CD14-positive monocyte (primary cell): ENCODE data around the gene DPYD. TPM values are rescaled to one million over a fixed set of nuclear protein-coding genes. Genes with fewer than 3 reads are reported as not detected.

Experiments used
- DNase-seq, 3 donors: peaks; one replicate each; pipeline ENCODE4 v3.0.0-alpha.2; 2011 to 2022
- H2AFZ ChIP-seq: 2 replicates; pipeline ENCODE4 v1.6.0; 2012; ENCODE audit warnings: mild to moderate bottlenecking, low read depth, low read length, inconsistent platforms; ENCODE audit not compliant: insufficient read depth, poor library complexity, severe bottlenecking
- H3K27ac ChIP-seq, 2 donors: 1 replicate in 1 of 2; 2 replicates in 1 of 2; pipeline ENCODE4 v1.5.1; 2012 to 2013; ENCODE audit warnings: low read length in 2 of 2, control low read depth in 1 of 2, inconsistent platforms in 1 of 2, low read depth in 1 of 2, mild to moderate bottlenecking in 1 of 2
- H3K27me3 ChIP-seq, 2 donors: one replicate each; pipeline versions ENCODE4 v1.6.0 to v1.6.1; 2011 to 2013; ENCODE audit warnings: low read length in 2 of 2; ENCODE audit not compliant: control insufficient read depth in 2 of 2, insufficient read depth in 2 of 2
- H3K36me3 ChIP-seq, 2 donors: replicated peaks in 1 of 2; 1 replicate in 1 of 2; 2 replicates in 1 of 2; pipeline versions ENCODE4 v1.5.1 to v1.6.1; 2012 to 2013; ENCODE audit warnings: low read length in 2 of 2, control low read depth in 1 of 2, inconsistent platforms in 1 of 2, mild to moderate bottlenecking in 1 of 2; ENCODE audit not compliant: insufficient read depth in 2 of 2, control insufficient read depth in 1 of 2
- H3K4me1 ChIP-seq, 2 donors: 1 replicate in 1 of 2; 2 replicates in 1 of 2; pipeline versions ENCODE4 v1.5.1 to v1.6.1; 2012 to 2013; ENCODE audit warnings: low read length in 2 of 2, control low read depth in 1 of 2, inconsistent platforms in 1 of 2, mild to moderate bottlenecking in 1 of 2, moderate library complexity in 1 of 2; ENCODE audit not compliant: insufficient read depth in 2 of 2, control insufficient read depth in 1 of 2
- H3K4me2 ChIP-seq: replicated peaks from 2 replicates; pipeline ENCODE3; 2012; ENCODE audit warnings: low read length, moderate library complexity, mild to moderate bottlenecking; ENCODE audit not compliant: poor library complexity, severe bottlenecking; ENCODE audit errors: extremely low read depth
- H3K4me3 ChIP-seq, 3 experiments: fragments of 200-600 bp in 1 of 3; sonication (generic) in 1 of 3; replicated peaks in 1 of 3; 1 replicate in 2 of 3; 2 replicates in 1 of 3; pipeline ENCODE4 v1.5.1; 2011 to 2013; ENCODE audit warnings: low read length in 3 of 3, mild to moderate bottlenecking in 3 of 3, control low read depth in 2 of 3, low read depth in 2 of 3, inconsistent platforms in 1 of 3, moderate library complexity in 1 of 3
- H3K79me2 ChIP-seq: 2 replicates; pipeline ENCODE4 v1.6.0; 2012; ENCODE audit warnings: mild to moderate bottlenecking, control low read depth, inconsistent platforms, low read length, moderate library complexity; ENCODE audit not compliant: insufficient read depth
- H3K9ac ChIP-seq: 2 replicates; pipeline ENCODE4 v1.6.0; 2017; ENCODE audit warnings: low read length, mild to moderate bottlenecking; ENCODE audit not compliant: insufficient read depth, poor library complexity, severe bottlenecking
- H3K9me3 ChIP-seq, 2 donors: replicated peaks in 1 of 2; 1 replicate in 1 of 2; 2 replicates in 1 of 2; pipeline versions ENCODE4 v1.5.1 to v1.6.1; 2012 to 2013; ENCODE audit warnings: low read length in 2 of 2, control low read depth in 1 of 2; ENCODE audit not compliant: control insufficient read depth in 1 of 2, insufficient read depth in 1 of 2
- H4K20me1 ChIP-seq: 2 replicates; pipeline ENCODE4 v1.6.0; 2012; ENCODE audit warnings: mild to moderate bottlenecking, low read length, control low read depth, moderate library complexity; ENCODE audit not compliant: insufficient read depth
- H3K27ac Mint-ChIP-seq, 7 donors: one replicate each; pipeline ENCODE4 v1.8.0; 2020; ENCODE audit warnings: mild to moderate bottlenecking in 7 of 7, mixed read lengths in 7 of 7, moderate library complexity in 6 of 7, inconsistent platforms in 2 of 7
- H3K27me3 Mint-ChIP-seq, 3 donors: one replicate each; pipeline ENCODE4 v1.8.0; 2021 to 2022; ENCODE audit warnings: low read depth in 3 of 3, mild to moderate bottlenecking in 3 of 3, mixed read lengths in 3 of 3, moderate library complexity in 3 of 3, inconsistent platforms in 1 of 3
- H3K36me3 Mint-ChIP-seq, 2 donors: one replicate each; pipeline ENCODE4 v1.8.0; 2020; ENCODE audit warnings: mixed read lengths in 2 of 2, inconsistent platforms in 1 of 2, mild to moderate bottlenecking in 1 of 2
- H3K4me1 Mint-ChIP-seq: one replicate; pipeline ENCODE4 v1.8.0; 2020; ENCODE audit warnings: mild to moderate bottlenecking, mixed read lengths
- H3K4me3 Mint-ChIP-seq, 2 donors: one replicate each; pipeline ENCODE4 v1.8.0; 2020; ENCODE audit warnings: mild to moderate bottlenecking in 2 of 2, mixed read lengths in 2 of 2, moderate library complexity in 1 of 2
- H3K9me3 Mint-ChIP-seq, 7 donors: one replicate each; pipeline ENCODE4 v1.8.0; 2020 to 2022; ENCODE audit warnings: mixed read lengths in 7 of 7, mild to moderate bottlenecking in 6 of 7, moderate library complexity in 6 of 7, inconsistent platforms in 2 of 7
- CTCF ChIP-seq: fragments of 200-600 bp; IDR thresholded peaks from one replicate; pipeline ENCODE4 v1.8.0; 2022; ENCODE audit warnings: antibody characterized with exemption, mild to moderate bottlenecking
- WGBS: methylation state at CpG from one replicate; pipeline ENCODE4 v1.1.5; 2013; ENCODE audit warnings: missing lambda C conversion rate; ENCODE audit not compliant: insufficient coverage; 5-methylcytosine and 5-hydroxymethylcytosine counted together
- intact Hi-C, 2 donors: fragments of 100-400 bp; cut with micrococcal nuclease; formaldehyde crosslinking; loops; one replicate each; pipeline versions ENCODE4 v1.15.0 to v1.15.1; 2023
- polyA plus RNA-seq, 3 donors: library from polyadenylated mRNA; depleted of rRNA in 1 of 3; unstranded in 2 of 3; stranded (reverse) in 1 of 3; fragments of 300-500 nt in 2 of 3; fragments of >200 nt in 1 of 3; fragmentation: Illumina TruSeq in 2 of 3; gene quantifications; 1 replicate in 2 of 3; 2 replicates in 1 of 3; pipeline ENCODE4 v1.2.3, GENCODE V29; 2012 to 2021

DPYD gene
- polyA plus RNA-seq, 3 donors, result 87.6 to 171 (median 144) TPM

- Mint-ChIP-seq H3K27me3 (no peaks in the 10 kb centered on the region), H3K4me3 (no peak overlapping the region), H3K4me1 (peaks cover 3% of the 10 kb centered on the region), H3K36me3 (peaks cover 39 to 41% of the 10 kb centered on the region in 2 donors), H3K27ac (no peak overlapping the region), H3K9me3 (peaks cover 0 to 2% (median 0%) of the 10 kb centered on the region in 7 donors)
- Histone ChIP-seq H3K27me3 (no peaks in the 10 kb centered on the region), H3K4me1 (no peaks in the 10 kb centered on the region), H3K27ac (no peak overlapping the region), H4K20me1 (peaks cover 42% of the 10 kb centered on the region), H3K9ac (no peak overlapping the region), H2AFZ (no peak overlapping the region), H3K9me3 (no peaks in the 10 kb centered on the region), H3K79me2 (no peaks in the 10 kb centered on the region), H3K36me3 (peaks cover 36 to 65% of the 10 kb centered on the region in 2 donors), H3K4me2 (no peak overlapping the region), H3K4me3 (no peak overlapping the region)
- DNase-seq, result no peak
- intact Hi-C loops, result no loop called here
- no peak for TF ChIP-seq CTCF
- WGBS, result no CpG with 5 or more reads among the region's 4 CpGs
Observed at GRCh38 chr1:97379387-97380075, 541.3 kb downstream of the DPYD start.

GRCh38 chr1:97378596-97378995, 542.2 kb downstream of the DPYD start:
- Histone ChIP-seq H3K9me3 (no peaks in the 10 kb centered on the region), H3K36me3 (peaks cover 39 to 69% of the 10 kb centered on the region in 2 donors), H3K4me3 (no peak overlapping the region), H3K79me2 (no peaks in the 10 kb centered on the region), H3K4me1 (no peaks in the 10 kb centered on the region), H3K9ac (no peak overlapping the region), H3K27ac (no peak overlapping the region), H3K4me2 (no peak overlapping the region), H4K20me1 (peaks cover 35% of the 10 kb centered on the region), H2AFZ (no peak overlapping the region), H3K27me3 (no peaks in the 10 kb centered on the region)
- Mint-ChIP-seq H3K4me1 (peaks cover 3% of the 10 kb centered on the region), H3K4me3 (no peak overlapping the region), H3K9me3 (peaks cover 0 to 2% (median 0%) of the 10 kb centered on the region in 7 donors), H3K27me3 (no peaks in the 10 kb centered on the region), H3K36me3 (peaks cover 40 to 45% of the 10 kb centered on the region in 2 donors), H3K27ac (no peak overlapping the region)
- DNase-seq, result no peak
- TF ChIP-seq CTCF, result no peak
- intact Hi-C loops, result no loop called here
- WGBS, result no CpG with 5 or more reads among the region's 3 CpGs
